HG03045 (cell line): ENCODE measurements around the gene PSRC1.

Experiments
- ATAC-seq: cut with Tn5 transposase; IDR thresholded peaks from one replicate; pipeline ENCODE4 v1.9.1; 2021; ENCODE audit warnings: mild to moderate bottlenecking, moderate library complexity; ENCODE audit not compliant: unreplicated experiment

PSRC1 gene

DNA sequence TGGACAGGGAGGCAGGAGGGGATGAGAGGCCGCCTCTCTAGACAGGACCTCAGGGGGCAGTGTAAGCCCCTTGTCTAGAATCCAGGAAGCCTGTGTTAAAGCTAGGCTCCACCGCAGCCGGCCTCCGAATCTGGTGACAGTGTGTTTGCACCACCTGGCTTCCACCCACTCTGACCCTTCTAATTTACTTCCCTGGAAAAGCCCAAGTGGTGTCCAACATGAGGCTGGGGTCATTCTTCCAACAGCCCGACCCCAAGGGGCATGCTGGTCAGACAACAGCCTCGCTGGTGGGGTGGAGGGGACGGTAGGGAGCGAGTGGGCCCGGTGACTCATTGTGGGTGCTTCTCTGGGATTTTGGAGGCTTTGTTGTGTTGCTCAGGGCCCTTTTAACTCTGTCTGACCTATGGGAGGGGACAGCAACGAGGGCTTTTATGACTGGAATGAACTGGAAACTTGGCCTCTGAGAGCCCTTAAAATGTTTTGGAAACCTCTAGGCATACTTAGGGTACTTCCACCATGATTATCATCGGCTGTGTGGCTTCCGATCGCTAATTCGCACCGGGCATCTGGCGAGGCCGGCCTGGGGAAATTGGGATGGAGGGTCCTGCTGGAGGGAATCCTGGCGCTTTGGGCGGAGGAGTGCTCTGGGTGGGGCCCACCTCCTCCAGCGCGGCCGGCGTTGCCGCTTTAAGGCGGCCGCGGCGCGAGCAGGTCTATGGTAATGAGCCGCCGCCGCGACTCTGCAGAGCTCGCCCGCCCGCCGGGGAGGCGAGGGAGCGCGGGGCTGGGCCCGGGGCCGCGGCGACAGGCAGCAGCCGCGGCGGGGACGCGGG is 33.9 kb downstream of the PSRC1 start, which contains the start of gene CELSR2:
CELSR2 (plus strand) TSS at position 743 of the 833 bp plus-strand sequence. CDS start 541 bp downstream, outside the sequence.
- peak; percentile 71 for ATAC-seq

DNA sequence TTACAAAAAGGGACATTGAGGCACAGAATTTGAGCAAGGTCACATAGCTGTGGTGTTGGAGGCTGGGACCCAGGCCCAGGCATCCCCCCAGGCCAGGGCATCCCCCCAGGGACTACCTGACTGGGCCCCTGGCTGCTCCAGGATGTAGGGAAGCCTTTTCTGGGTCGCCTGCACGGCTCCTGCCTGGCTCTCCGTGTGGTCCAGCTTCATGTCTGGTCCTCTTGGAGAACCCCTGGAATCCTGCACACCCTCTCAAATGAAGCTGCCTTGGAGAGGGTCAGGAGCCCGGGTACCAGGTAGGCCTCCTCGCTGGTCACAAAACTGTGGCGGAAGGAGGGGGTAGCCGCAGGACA is 34.5 kb downstream of the PSRC1 start:
- no peak for ATAC-seq

DNA sequence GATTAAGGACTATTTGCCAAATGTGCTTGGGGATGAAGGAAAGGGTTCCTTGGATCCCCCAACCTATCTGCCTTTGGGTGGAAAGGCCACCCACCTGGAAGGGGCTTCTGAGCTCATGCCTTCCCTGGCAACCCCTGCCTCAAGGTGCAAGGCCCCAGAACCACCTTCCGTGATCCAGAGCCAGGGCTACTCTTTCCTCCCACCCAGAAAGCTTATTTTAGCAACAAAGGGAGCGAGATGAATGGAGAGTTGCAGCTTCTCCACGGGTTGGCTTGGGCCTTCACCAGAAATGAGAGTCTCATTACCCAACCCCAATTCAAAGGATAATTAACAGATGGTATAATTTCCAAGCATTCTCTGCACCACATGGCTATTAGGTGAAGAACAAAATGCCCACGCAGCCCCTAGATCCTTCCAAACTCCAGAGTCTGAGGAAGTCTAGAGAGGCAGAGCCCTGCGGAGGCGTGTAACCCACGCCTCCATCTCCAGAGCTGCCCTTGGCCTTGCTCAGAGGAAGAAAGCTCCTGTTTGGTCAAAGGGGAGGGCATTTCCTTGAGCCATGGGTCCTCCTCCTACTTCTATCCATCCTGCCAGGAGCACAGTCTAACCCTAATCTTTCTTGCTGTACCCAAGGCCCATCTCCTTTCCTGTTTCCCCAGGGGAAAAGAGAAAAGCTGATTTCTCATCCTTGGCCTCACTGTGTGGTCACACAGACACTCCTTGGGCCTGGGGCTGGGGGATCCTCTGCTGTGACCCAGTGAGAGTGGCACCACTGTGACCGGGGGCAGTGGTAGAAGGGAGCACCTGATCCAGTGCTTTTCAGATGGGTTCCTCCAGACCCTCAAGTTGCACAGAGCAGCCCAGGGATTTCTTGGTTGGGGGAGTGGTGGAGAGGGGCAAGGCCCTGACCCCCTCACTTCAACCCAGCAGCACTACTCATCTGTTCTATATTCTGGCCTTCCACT is 35.3 kb downstream of the PSRC1 start:
- ATAC-seq = no peak

DNA sequence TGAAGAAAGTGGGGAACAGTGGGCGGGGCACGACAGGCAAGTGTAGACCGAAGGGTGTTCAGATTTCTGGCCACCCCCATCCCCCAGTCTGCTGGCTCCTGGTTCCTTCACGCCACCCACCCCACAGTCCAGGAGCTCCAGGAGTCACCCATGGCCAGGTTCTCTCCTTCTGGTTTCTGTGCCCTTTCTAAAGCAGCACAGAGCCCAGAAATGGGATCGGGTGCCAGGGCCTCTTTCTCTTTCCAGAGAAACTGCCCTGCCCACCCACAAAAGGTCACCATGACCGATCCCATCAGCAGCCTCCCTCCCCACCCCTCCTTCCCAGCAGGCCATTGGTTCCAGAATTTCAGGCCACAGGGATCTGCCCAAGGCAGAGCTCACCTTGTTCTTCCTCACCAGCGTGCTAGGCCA is 36.8 kb downstream of the PSRC1 start:
- no peak for ATAC-seq

DNA sequence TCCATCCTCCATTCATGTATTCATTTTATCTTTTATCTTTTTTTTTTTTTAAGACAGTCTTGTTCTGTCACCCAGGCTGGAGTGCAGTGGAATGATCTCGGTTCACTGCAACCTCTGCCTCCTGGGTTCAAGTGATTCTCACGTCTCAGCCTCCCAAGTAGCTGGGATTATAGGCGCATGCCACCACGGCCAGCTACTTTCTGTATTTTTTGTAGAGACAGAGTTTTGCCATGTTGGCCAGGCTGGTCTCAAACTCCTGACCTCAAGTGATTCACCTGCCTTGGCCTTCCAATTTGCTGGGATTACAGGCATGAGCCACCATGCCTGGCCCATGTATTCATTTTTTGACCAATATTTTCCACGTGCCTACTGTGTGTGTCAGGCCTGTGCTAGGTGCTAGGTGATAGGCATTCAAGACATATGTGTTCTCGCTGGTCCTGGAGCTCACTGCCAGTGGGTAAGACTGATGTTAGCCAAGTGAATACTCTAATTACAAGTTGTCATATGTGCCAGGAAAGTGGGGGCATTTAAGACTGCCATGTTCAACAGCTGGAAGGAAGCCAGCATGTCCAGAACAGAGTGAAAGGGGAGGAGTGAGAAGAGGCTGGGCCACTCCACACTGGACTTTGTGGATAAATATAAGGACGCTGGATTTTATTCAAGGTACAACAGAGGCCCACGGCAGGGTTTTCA is 38.9 kb downstream of the PSRC1 start:
- no peak for ATAC-seq

DNA sequence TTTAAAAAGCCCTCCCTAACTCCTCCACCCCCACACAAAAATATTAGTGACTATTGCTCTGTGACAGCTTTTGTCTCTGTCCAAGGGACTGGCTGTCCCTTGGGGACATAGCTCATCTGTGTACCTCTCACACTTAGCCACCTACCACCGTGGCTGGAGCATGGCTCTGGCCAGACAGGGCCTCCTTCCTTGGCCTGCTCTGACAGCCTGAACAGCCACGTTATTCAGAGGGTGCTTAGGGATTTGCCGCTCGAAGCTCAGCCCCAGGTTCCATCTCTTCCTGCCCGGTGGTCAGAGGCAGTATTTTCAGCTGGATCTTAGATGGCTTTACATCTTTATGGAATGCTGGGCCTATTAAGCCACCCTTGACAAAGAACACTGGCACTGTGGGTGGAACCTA is 39.7 kb downstream of the PSRC1 start:
- ATAC-seq = no peak

DNA sequence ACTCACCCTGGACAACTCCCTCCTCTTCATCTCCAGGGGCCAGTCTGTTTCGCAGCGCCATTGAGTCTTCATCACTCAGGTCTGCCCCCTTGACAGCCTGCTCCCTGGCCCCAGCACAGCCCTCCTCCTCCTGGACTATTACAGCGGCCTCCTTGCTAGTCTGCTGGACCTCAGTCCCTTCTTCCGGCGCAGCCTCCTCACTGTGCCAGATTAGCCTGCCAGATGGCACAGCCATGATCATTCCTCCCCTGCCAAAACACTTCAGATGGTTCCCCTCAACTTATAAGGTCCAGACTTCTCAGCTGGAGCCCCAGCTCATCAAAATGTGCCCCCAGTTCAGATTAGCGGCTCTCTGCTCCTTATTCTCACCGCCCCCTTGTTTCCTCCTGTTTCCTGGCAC is 40.6 kb downstream of the PSRC1 start:
- ATAC-seq = no peak

DNA sequence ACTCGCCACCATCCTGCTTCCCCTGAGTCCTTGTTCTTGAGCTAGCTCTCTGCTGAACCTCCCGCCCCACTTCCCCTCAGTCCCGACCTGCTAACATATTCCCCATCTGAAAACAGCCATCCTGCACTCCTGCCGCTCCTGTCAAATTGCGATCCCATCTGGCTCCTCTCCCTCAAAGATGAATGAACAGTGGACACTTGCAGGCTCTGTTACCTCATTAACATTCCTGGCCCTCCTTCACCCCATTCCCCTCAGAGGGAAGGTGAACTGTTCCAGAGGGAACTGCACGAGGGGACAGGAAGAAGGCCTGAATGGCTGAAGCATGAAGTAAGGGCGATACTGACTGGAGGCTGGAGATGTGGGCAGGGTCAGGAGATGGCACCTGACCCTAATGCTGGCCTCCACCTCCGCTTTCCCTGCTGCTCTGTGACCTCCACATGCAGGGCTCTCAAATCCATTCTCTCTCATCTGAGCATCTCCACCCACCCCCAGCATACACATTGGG is 41.1 kb downstream of the PSRC1 start:
- no peak for ATAC-seq

DNA sequence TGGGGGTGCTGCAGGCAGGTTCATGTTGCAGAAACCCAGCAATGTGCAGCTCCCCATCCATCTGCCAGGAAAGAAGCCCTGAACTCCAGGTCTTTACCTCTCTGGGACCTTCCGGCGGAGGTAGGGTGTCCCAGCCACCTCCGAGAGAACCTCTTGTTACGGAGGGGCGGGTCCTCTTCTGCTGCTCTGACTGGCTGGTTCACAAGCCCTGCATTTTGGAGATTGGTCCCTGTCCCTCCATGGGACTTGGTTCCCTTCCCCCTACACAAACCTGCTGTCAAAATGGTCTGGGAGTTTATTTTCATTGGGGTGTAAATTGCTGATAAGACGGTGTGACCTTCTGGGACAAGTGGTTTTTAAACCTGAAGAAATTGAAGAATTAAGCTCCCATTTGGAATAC is 41.6 kb downstream of the PSRC1 start:
- no peak for ATAC-seq

DNA sequence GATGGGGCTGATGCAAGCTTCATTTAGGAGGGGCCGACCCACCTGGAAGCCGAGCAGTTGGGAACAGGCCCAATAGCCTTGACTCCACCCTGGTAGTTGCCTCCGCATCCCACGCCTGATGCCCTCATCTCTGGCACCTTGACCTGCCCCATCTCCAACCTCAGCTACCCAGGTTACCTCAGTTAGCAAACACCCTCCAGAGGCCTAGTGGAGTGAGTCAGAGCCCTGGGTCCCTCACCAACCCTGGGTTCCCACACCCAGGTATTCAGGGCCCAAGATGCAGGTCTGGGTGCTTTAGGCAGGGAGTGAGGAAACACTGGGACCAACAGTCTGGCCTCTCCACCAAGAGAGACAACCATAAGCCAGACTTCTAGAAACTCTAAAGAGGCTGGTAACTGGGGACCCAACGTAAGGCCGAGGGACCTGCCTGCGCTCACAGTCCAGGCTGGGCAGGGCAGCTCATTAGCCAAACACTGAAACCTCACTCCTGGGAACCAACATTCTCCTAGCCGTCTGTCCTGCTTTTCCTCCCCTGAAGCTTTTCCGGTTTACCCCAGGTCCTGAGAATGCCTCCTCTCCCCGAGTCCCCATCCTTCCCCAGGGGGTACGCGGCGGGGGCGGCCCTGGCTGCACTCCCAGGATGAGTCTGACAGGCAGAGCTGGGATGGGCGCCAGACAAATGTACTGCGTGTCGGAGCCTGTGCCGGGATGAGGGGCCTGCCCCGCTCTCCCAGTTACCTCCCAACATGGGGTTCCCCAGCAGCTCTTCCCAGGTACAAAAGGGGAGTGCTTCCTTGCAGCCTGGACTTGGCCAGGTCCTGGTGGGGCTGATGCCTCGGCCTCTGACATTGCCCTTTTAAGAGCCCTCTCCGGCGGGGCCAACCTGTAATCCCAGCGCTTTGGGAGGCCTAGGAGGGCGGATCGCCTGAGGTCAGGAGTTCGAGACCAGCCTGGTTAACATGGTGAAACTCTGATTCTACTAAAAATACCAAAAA is 42.5 kb downstream of the PSRC1 start:
- no peak for ATAC-seq

DNA sequence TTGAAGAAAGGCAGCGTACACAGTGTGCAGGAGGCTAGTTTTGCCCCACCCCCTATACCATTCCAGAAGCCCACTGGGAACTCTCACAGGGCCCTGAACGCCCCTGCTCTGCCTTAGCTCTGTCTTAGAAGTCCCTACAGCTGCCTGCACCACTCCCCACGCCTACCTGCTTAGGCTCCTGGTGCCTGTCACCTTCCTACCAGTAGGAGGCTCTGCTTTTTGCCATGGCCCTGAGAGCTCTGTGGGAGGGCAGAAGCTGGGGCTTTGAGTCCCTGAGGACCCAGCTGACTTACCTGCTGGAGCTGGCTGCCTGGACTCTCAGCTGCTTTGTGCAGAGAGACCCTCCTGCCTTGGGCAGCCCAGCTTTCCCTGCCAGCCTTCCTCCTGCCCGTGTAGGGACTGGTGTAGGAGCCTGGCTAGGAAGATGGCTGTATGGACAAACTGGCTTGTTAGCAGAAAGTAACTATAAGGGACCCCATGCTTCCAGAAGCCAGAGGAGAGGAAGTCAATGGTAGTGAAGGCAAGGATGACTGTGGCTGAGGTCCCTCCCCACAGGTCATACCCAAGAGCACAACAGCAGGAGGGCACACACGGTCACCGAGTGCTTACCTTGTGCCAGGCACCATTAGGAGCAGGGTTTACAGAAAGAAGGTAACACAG is 43.4 kb downstream of the PSRC1 start:
- ATAC-seq = peak; percentile 54

DNA sequence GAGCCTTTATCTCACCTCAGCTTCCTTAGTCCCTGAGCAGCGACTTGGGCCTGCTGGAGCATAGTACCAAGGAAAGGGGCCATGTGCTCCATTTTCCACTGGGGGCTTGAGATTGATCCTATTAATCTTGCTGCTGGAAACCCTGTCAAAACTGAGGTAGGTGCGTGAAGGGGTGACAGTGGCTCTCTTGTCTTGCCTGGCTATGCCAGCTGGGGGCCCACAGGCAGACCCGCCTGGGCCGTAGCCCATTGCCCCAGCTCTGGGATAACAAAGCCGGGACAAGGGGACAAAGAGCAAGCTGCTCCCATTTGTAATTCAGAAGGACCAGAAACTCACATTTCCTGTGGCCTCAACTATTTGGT is 43.9 kb downstream of the PSRC1 start:
- no peak for ATAC-seq

DNA sequence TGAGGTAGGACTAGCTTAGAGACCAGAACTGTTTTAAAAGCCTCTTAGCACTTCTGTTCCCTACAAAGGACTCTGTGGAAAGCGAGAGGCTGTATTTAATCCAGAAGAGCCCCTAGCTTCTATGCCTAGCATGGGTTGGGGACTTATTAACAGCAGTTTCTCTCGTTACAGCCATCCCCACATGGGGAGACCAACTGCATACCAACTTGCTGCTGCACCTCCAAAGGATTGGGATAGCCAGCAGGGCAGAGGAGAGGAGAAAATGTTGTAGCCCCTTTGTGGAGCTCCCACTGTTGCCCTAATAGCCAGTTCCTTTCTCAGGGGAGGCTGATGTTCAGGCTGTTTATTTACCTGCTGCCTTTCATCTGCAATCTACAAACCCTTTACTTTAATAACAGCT is 44.6 kb downstream of the PSRC1 start:
- no peak for ATAC-seq

DNA sequence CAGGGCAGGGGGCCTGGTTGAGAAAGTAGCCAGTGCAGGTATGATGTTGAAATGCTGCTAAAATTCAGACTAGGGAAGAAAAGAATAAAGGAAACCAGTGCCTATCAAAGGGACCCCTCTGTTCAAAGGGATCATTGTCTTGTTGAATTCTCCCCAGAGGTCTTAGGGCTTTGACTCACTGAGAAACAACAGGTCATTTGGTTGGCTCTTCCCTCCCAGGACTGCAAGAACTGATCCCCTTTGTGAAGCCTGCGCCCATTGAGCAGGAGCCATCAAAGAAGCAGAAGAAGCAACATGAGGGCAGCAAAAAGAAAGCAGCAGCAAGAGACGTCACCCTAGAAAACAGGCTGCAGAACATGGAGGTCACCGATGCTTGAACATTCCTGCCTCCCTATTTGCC is 45.4 kb downstream of the PSRC1 start:
- ATAC-seq = no peak

DNA sequence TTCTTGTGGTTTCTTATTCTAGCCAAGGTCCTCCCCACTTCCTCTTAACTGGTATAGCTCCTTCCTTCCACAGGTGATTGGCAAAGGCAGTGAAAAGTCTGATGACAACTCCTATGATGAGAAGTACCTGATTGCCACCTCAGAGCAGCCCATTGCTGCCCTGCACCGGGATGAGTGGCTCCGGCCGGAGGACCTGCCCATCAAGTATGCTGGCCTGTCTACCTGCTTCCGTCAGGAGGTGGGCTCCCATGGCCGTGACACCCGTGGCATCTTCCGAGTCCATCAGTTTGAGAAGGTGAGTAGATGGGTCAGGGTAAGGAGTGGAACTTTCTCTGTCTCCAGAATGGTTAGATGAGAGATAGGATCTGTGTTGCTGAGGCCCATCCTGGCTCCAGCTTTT is 47.8 kb downstream of the PSRC1 start:
- no peak for ATAC-seq

DNA sequence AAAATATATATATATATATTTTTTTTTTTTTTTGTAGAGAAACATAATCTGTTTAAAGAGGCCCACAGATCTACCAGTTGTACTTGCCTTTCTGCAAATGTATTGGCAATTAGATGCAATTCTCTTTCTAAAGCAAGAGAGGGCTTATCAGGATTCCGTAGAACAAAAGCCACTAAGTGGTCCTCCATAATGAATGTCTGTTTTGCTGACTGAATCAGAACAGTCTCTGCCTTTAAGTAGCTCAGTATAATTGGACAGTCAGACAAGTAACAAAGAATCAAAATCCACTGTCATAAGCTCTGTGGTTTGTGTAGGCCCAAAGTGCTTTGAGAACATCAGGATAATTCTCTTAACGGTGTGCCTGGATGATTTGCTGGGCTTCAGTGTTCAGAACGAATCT is 51.9 kb downstream of the PSRC1 start:
- ATAC-seq = no peak
